Ovary (tissue), 9 donors: ENCODE data around the gene SNX8. TPM values are rescaled to one million over a fixed set of nuclear protein-coding genes. Genes with fewer than 3 reads are reported as not detected.
"Not testable (repeated sequence)": the region's sequence is repeated elsewhere in the genome, so short reads cannot be mapped to it uniquely, and the experiment has no call there.

Experiments
- DNase-seq, 5 donors: peaks; one replicate each; pipeline ENCODE4 v3.0.0-alpha.2; 2019 to 2020
- H3K27ac ChIP-seq, 2 donors: fragments of 200-600 bp; one replicate each; pipeline versions ENCODE4 v1.5.1 to v1.8.0; 2019 to 2022
- H3K27me3 ChIP-seq: fragments of 200-600 bp; one replicate; pipeline ENCODE4 v1.8.0; 2022
- H3K36me3 ChIP-seq: fragments of 200-600 bp; sonication (generic); one replicate; pipeline ENCODE4 v1.5.1; 2019
- H3K4me1 ChIP-seq: one replicate; pipeline ENCODE4 v1.8.1; 2013; ENCODE audit warnings: mild to moderate bottlenecking, moderate library complexity; ENCODE audit not compliant: insufficient read depth
- H3K4me3 ChIP-seq: fragments of 200-600 bp; sonication (generic); one replicate; pipeline ENCODE4 v1.5.1; 2017
- H3K9me3 ChIP-seq, 2 donors: fragments of 200-600 bp in 1 of 2; sonication (generic) in 1 of 2; one replicate each; pipeline versions ENCODE4 v1.5.1 to v1.8.1; 2013 to 2019; ENCODE audit warnings: mild to moderate bottlenecking in 1 of 2, moderate library complexity in 1 of 2
- CTCF ChIP-seq, 3 donors: fragments of 450-650 bp in 2 of 3; fragments of 200-600 bp in 1 of 3; IDR thresholded peaks; one replicate each; pipeline versions ENCODE4 v1.5.1 to v1.8.0; 2016 to 2022; ENCODE audit warnings: antibody characterized with exemption in 3 of 3, mild to moderate bottlenecking in 1 of 3
- EP300 ChIP-seq: sonication (generic); formaldehyde crosslinking; IDR thresholded peaks from one replicate; pipeline ENCODE4 v1.6.1; 2017; ENCODE audit warnings: antibody characterized with exemption
- POLR2A ChIP-seq: fragments of 450-650 bp; IDR thresholded peaks from one replicate; pipeline ENCODE4 v1.6.1; 2017; ENCODE audit warnings: antibody characterized with exemption, mild to moderate bottlenecking, moderate library complexity
- WGBS, 3 donors: extraction: QIAGEN DNeasy Blood & Tissue Kit in 1 of 3; methylation state at CpG; one replicate each; pipeline versions ENCODE4 v1.1.5 to v1.1.7; 2013 to 2017; 5-methylcytosine and 5-hydroxymethylcytosine counted together
- intact Hi-C, 4 donors: fragments of 100-400 bp; cut with DNase I; formaldehyde crosslinking; loops; one replicate each; pipeline versions ENCODE4 v1.11.0 to v1.15.1; 2022 to 2023
- polyA plus RNA-seq, 2 donors: library from polyadenylated mRNA; stranded (reverse); fragments of 200-250 nt in 1 of 2; fragments of 350-450 nt in 1 of 2; fragmentation: Illumina TruSeq in 1 of 2; extraction: RNeasy Lipid Tissue Mini Kit (QIAGEN cat#74804) in 1 of 2; gene quantifications; one replicate each; pipeline ENCODE4 v1.2.3, GENCODE V29; 2013 to 2014
- total RNA-seq, 7 donors: library from RNA; depleted of rRNA in 2 of 7; stranded (reverse); fragments of >200 nt in 2 of 7; fragmentation: NEBNext Ultra II Directional in 3 of 7; extraction: Animal tissue kit (Norgen Biotek cat#: 25700) in 3 of 7; gene quantifications; one replicate each; pipeline versions ENCODE4 v1.1.0 to v1.2.4, GENCODE V29; 2016 to 2023
- donor health status: DM: no; HTN: no; CAD: no; lungs with moderate emphysema.
- donor health status: DM: no; HTN: no; CAD: no.
- donor health status: Bipolar disorder and iron deficiency.
- donor health status: DM: yes; HTN: yes; CAD: no.
- donor health status: DM: no; HTN: no; CAD: no.
- donor health status: DM: yes; HTN: yes; CAD: no.

Gene SNX8
- total and polyA plus RNA-seq, 9 donors: 3.2 to 37.2 (median 19.2) TPM

- no peaks in the 10 kb centered on the region for H3K36me3 ChIP-seq
- H3K27ac ChIP-seq: no peak overlapping the region
- no peak for DNase-seq
- no peak overlapping the region for H3K4me3 ChIP-seq
- WGBS, 3 donors: 81 to 94% (median 85%) methylated on average over 27 of the region's 27 CpGs
- no peaks in the 10 kb centered on the region for H3K27me3 ChIP-seq
- H3K4me1 ChIP-seq: no peaks in the 10 kb centered on the region
- H3K9me3 ChIP-seq: no peaks in the 10 kb centered on the region
- intact Hi-C loops: no loop called here
- no peak for TF ChIP-seq EP300
- no peak for TF ChIP-seq POLR2A
- TF ChIP-seq CTCF (IDR thresholded peaks at IDR 0.05): no peak
These were observed 42.8 kb downstream of the SNX8 start for GRCh38 chr7:2271273-2272026.

- TF ChIP-seq POLR2A: no peak
- H3K9me3 ChIP-seq: no peaks in the 10 kb centered on the region
- H3K36me3 ChIP-seq: no peaks in the 10 kb centered on the region
- no peaks in the 10 kb centered on the region for H3K27me3 ChIP-seq
- 87 to 90% (median 88%) methylated on average over 8 of the region's 8 CpGs for WGBS, 3 donors
- intact Hi-C loops: no loop called here
- H3K4me1 ChIP-seq: no peaks in the 10 kb centered on the region
- no peak overlapping the region for H3K4me3 ChIP-seq
- H3K27ac ChIP-seq: no peak overlapping the region
- DNase-seq: no peak
These were observed 43.7 kb downstream of the SNX8 start for GRCh38 chr7:2270495-2270894.

- intact Hi-C loops: no loop called here
- WGBS, 3 donors: 80 to 82% (median 82%) methylated on average over 10 of the region's 10 CpGs
- TF ChIP-seq EP300 (no peak), CTCF (IDR thresholded peaks at IDR 0.05) (no peak), POLR2A (no peak)
- Histone ChIP-seq H3K4me3 (no peak overlapping the region), H3K27me3 (no peaks in the 10 kb centered on the region), H3K4me1 (no peaks in the 10 kb centered on the region), H3K36me3 (no peaks in the 10 kb centered on the region), H3K27ac (no peak overlapping the region), H3K9me3 (no peaks in the 10 kb centered on the region)
- no peak for DNase-seq
These were observed 44.2 kb downstream of the SNX8 start for GRCh38 chr7:2269991-2270460.

GRCh38 chr7:2269089-2269990 lies 44.9 kb downstream of the SNX8 start:
- H3K9me3 ChIP-seq, H3K27ac ChIP-seq, H3K4me3 ChIP-seq, H3K4me1 ChIP-seq, DNase-seq, intact Hi-C loops, H3K36me3 ChIP-seq, H3K27me3 ChIP-seq: not testable (repeated sequence)
- WGBS, 3 donors: 31 to 41% (median 37%) methylated on average over 13 to 16 of the region's 18 CpGs

GRCh38 chr7:2266911-2267310 lies 47.3 kb downstream of the SNX8 start:
- Histone ChIP-seq H3K4me3 (no peak overlapping the region), H3K36me3 (no peaks in the 10 kb centered on the region), H3K27me3 (no peaks in the 10 kb centered on the region), H3K9me3 (no peaks in the 10 kb centered on the region), H3K27ac (no peak overlapping the region), H3K4me1 (no peaks in the 10 kb centered on the region)
- 70 to 82% (median 78%) methylated on average over 10 of the region's 10 CpGs for whole genome bisulfite sequencing, 3 donors
- TF ChIP-seq CTCF (IDR thresholded peaks at IDR 0.05) (no peak), POLR2A (no peak), EP300 (no peak)
- no peak for DNase-seq
- intact Hi-C loops: no loop called here
